Amniotic epithelial cell (primary cell): Measurements from ENCODE around the gene PDE6C.

ENCODE experiments used
- DNase-seq: peaks from one replicate; pipeline ENCODE4 v3.0.0-alpha.2; 2010; ENCODE audit warnings: low read depth

The PDE6C gene

GRCh38 chr10:93702210-93703001 lies 90.1 kb downstream of the PDE6C start, which contains the start of gene FRA10AC1:
TSS of gene FRA10AC1 (minus strand) at chr10:93702592. CDS start at chr10:93700106, 2,486 bp downstream.
- peak; percentile 91 for DNase-seq

- DNase-seq = peak; percentile 3
Measured at GRCh38 chr10:93703066-93703465, 90.7 kb downstream of the PDE6C start.

- no peak for DNase-seq
Measured at GRCh38 chr10:93703841-93704240, 91.5 kb downstream of the PDE6C start.

- DNase-seq = no peak
Measured at GRCh38 chr10:93704451-93704850, 92.1 kb downstream of the PDE6C start.

GRCh38 chr10:93707623-93708022 lies 95.3 kb downstream of the PDE6C start:
- DNase-seq = no peak

GRCh38 chr10:93710333-93710909 lies 98.1 kb downstream of the PDE6C start:
- no peak for DNase-seq

GRCh38 chr10:93711891-93712290 lies 99.6 kb downstream of the PDE6C start:
- no peak for DNase-seq

GRCh38 chr10:93712593-93712992 lies 100.3 kb downstream of the PDE6C start:
- DNase-seq = no peak

- DNase-seq = no peak
Measured at GRCh38 chr10:93715345-93715744, 103.0 kb downstream of the PDE6C start.
